ENCODE measurements around the gene ADAMTS15.

- no peak for TF ChIP-seq RFX5 (IDR thresholded peaks at IDR 0.05; ENCODE audit: low read depth, low read length)
- TF ChIP-seq, protein P1, sequence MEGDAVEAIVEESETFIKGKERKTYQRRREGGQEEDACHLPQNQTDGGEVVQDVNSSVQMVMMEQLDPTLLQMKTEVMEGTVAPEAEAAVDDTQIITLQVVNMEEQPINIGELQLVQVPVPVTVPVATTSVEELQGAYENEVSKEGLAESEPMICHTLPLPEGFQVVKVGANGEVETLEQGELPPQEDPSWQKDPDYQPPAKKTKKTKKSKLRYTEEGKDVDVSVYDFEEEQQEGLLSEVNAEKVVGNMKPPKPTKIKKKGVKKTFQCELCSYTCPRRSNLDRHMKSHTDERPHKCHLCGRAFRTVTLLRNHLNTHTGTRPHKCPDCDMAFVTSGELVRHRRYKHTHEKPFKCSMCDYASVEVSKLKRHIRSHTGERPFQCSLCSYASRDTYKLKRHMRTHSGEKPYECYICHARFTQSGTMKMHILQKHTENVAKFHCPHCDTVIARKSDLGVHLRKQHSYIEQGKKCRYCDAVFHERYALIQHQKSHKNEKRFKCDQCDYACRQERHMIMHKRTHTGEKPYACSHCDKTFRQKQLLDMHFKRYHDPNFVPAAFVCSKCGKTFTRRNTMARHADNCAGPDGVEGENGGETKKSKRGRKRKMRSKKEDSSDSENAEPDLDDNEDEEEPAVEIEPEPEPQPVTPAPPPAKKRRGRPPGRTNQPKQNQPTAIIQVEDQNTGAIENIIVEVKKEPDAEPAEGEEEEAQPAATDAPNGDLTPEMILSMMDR (conservative IDR thresholded peaks at IDR 0.05; ENCODE audit: low read depth, low read length) = no peak
- TF ChIP-seq MXI1 (IDR thresholded peaks at IDR 0.05; ENCODE audit: borderline replicate concordance, low read depth, low read length) = no peak
- TF ChIP-seq FOS (IDR thresholded peaks at IDR 0.05; ENCODE audit: low read depth, low read length) = no peak
- no peak for TF ChIP-seq POLR2A (IDR thresholded peaks at IDR 0.05; ENCODE audit: low read depth, low read length)
- no peak for TF ChIP-seq USF2 (IDR thresholded peaks at IDR 0.05; ENCODE audit: low read depth, low read length)
- TF ChIP-seq MAZ (IDR thresholded peaks at IDR 0.05; ENCODE audit: borderline replicate concordance, low read depth, low read length) = no peak
- no peak for TF ChIP-seq RAD21 (IDR thresholded peaks at IDR 0.05; ENCODE audit: low read length)
- no peak for TF ChIP-seq BHLHE40 (IDR thresholded peaks at IDR 0.05; ENCODE audit: low read depth, low read length)
- TF ChIP-seq ELK1 (IDR thresholded peaks at IDR 0.05; ENCODE audit: borderline replicate concordance, low read depth, low read length) = no peak
- no peak for TF ChIP-seq CEBPB (IDR thresholded peaks at IDR 0.05; ENCODE audit: low read depth, low read length)
Observed at GRCh38 chr11:130421697-130422096, 26.7 kb upstream of the ADAMTS15 start.

Measured in IMR-90 (cell line).